ENCODE results near the gene PSME2. TPM values are rescaled to one million over a fixed set of nuclear protein-coding genes. Genes with fewer than 3 reads are reported as not detected.

Gene PSME2
- polyA plus RNA-seq, 1 donor (not counting 4 experiments of a cell fraction or from before 2014, with no cell fraction given), result 158 TPM

DNA sequence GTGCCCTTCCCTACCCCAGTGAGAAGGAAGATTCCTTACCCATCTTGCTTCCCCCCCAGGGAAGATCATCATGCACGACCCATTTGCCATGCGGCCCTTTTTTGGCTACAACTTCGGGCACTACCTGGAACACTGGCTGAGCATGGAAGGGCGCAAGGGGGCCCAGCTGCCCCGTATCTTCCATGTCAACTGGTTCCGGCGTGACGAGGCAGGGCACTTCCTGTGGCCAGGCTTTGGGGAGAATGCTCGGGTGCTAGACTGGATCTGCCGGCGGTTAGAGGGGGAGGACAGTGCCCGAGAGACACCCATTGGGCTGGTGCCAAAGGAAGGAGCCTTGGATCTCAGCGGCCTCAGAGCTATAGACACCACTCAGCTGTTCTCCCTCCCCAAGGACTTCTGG lies 43.0 kb downstream of the PSME2 start:
- FAIRE-seq (no peak), DNase-seq (ENCODE audit: low read depth, low spot score) (no peak)
- no peak overlapping the region for H3K9ac ChIP-seq (ENCODE audit: control insufficient read depth, extremely low read depth, insufficient read depth, low read length)
- no peaks in the 10 kb centered on the region for H3K9me3 ChIP-seq (ENCODE audit: control insufficient read depth, low read depth, low read length)
- no peak overlapping the region for H3K4me3 ChIP-seq (ENCODE audit: control insufficient read depth in 2 of 3, extremely low read depth in 1 of 3, insufficient read depth in 2 of 3, low read depth in 1 of 3, low read length in 3 of 3)
- H3K4me1 ChIP-seq (ENCODE audit: control insufficient read depth, extremely low read depth, insufficient read depth, low read length), result peaks cover 5% of the 10 kb centered on the region
- no peak for TF ChIP-seq EZH2 (IDR thresholded peaks at IDR 0.05; ENCODE audit: low read length)
- TF ChIP-seq, protein P1, sequence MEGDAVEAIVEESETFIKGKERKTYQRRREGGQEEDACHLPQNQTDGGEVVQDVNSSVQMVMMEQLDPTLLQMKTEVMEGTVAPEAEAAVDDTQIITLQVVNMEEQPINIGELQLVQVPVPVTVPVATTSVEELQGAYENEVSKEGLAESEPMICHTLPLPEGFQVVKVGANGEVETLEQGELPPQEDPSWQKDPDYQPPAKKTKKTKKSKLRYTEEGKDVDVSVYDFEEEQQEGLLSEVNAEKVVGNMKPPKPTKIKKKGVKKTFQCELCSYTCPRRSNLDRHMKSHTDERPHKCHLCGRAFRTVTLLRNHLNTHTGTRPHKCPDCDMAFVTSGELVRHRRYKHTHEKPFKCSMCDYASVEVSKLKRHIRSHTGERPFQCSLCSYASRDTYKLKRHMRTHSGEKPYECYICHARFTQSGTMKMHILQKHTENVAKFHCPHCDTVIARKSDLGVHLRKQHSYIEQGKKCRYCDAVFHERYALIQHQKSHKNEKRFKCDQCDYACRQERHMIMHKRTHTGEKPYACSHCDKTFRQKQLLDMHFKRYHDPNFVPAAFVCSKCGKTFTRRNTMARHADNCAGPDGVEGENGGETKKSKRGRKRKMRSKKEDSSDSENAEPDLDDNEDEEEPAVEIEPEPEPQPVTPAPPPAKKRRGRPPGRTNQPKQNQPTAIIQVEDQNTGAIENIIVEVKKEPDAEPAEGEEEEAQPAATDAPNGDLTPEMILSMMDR (optimal IDR thresholded peaks at IDR 0.05 in 1 of 3, IDR thresholded peaks at IDR 0.05 in 1 of 3, conservative IDR thresholded peaks at IDR 0.05 in 1 of 3; ENCODE audit: extremely low read depth in 1 of 3, insufficient read depth in 2 of 3, low read length in 3 of 3), result no peak
- no peaks in the 10 kb centered on the region for H3K27me3 ChIP-seq (ENCODE audit: control insufficient read depth, extremely low read depth, insufficient read depth, low read length)
- no peaks in the 10 kb centered on the region for H3K79me2 ChIP-seq (ENCODE audit: control insufficient read depth, insufficient read depth, low read length)
- no peak overlapping the region for H3K27ac ChIP-seq (ENCODE audit: control insufficient read depth, insufficient read depth, low read length)
- H2AFZ ChIP-seq (ENCODE audit: control insufficient read depth, low read length), result no peak overlapping the region
- peaks cover 7 to 19% of the 10 kb centered on the region in 2 experiments for H3K36me3 ChIP-seq (ENCODE audit: control insufficient read depth in 2 of 2, extremely low read depth in 1 of 2, insufficient read depth in 2 of 2, low read length in 2 of 2)
- no peaks in the 10 kb centered on the region for H4K20me1 ChIP-seq (ENCODE audit: control insufficient read depth, extremely low read depth, insufficient read depth, low read length)
- no peak overlapping the region for H3K4me2 ChIP-seq (ENCODE audit: control insufficient read depth, extremely low read depth, insufficient read depth, low read depth, low read length)
- dilution Hi-C loops (cut with MboI; ENCODE audit: extremely low pct_ligation_motif_present, low sequenced_read_pairs), result no loop called here
- H3K9me1 ChIP-seq (ENCODE audit: control insufficient read depth, extremely low read depth, insufficient read depth, low read length), result no peaks in the 10 kb centered on the region

DNA sequence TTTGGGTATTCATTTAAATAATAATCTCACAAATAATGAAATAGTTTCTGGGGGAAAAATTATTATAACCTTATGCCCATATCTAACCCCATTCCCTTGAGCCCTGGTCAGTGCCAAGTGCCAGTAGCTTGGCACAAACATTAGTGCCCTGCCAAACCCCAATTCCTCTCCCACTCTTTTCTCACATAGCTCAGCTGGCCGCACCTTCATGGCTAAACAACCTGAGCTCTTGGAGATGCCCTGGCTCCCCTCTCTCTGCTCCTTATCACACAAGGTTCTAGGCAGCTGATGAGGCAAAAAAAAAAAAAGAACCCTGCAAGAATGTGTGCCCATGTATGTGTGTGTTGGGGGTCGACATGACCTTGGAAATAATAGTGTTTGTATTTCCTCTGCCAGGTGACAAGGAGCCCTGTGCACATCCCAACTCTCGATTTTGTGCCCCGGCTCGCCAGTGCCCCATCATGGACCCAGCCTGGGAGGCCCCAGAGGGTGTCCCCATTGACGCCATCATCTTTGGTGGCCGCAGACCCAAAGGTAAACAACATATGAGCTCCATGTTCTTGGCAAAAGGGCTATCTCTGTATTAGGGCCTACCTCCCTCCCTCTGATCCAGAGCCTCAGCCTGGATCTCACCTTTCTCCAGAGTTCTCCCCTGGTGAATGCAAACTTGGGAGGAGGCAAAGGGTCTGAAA lies 43.9 kb downstream of the PSME2 start:
- dilution Hi-C loops (cut with MboI; ENCODE audit: extremely low pct_ligation_motif_present, low sequenced_read_pairs), result no loop called here
- Histone ChIP-seq H3K79me2 (ENCODE audit: control insufficient read depth, insufficient read depth, low read length) (no peaks in the 10 kb centered on the region), H3K9me1 (ENCODE audit: control insufficient read depth, extremely low read depth, insufficient read depth, low read length) (no peaks in the 10 kb centered on the region), H4K20me1 (ENCODE audit: control insufficient read depth, extremely low read depth, insufficient read depth, low read length) (no peaks in the 10 kb centered on the region), H3K4me2 (ENCODE audit: control insufficient read depth, extremely low read depth, insufficient read depth, low read depth, low read length) (no peak overlapping the region), H3K36me3 (ENCODE audit: control insufficient read depth in 2 of 2, extremely low read depth in 1 of 2, insufficient read depth in 2 of 2, low read length in 2 of 2) (peaks cover 7 to 19% of the 10 kb centered on the region in 2 experiments), H3K9ac (ENCODE audit: control insufficient read depth, extremely low read depth, insufficient read depth, low read length) (no peak overlapping the region), H3K4me1 (ENCODE audit: control insufficient read depth, extremely low read depth, insufficient read depth, low read length) (peaks cover 4% of the 10 kb centered on the region), H3K27ac (ENCODE audit: control insufficient read depth, insufficient read depth, low read length) (no peak overlapping the region), H3K27me3 (ENCODE audit: control insufficient read depth, extremely low read depth, insufficient read depth, low read length) (no peaks in the 10 kb centered on the region), H3K4me3 (ENCODE audit: control insufficient read depth in 2 of 3, extremely low read depth in 1 of 3, insufficient read depth in 2 of 3, low read depth in 1 of 3, low read length in 3 of 3) (no peak overlapping the region), H3K9me3 (ENCODE audit: control insufficient read depth, low read depth, low read length) (no peaks in the 10 kb centered on the region), H2AFZ (ENCODE audit: control insufficient read depth, low read length) (no peak overlapping the region)
- FAIRE-seq (no peak), DNase-seq (ENCODE audit: low read depth, low spot score) (no peak)
- no peak for TF ChIP-seq EZH2 (IDR thresholded peaks at IDR 0.05; ENCODE audit: low read length)
